Body of pancreas (tissue), 4 donors: ENCODE measurements around the gene ZSWIM1. TPM values are rescaled to one million over a fixed set of nuclear protein-coding genes. Genes with fewer than 3 reads are reported as not detected.

Source experiments
- ATAC-seq: fragments of 150-250 bp; one replicate; pipeline ENCODE4 v1.9.1; 2016
- DNase-seq, 4 donors: peaks; one replicate each; pipeline ENCODE4 v3.0.0-alpha.2; 2019
- H3K27ac ChIP-seq, 4 donors: fragments of 200-600 bp; sonication (generic); 1 replicate in 3 of 4; 2 replicates in 1 of 4; pipeline versions ENCODE4 v1.5.1 to v1.6.1; 2016 to 2019; ENCODE audit warnings: mild to moderate bottlenecking in 1 of 4, mixed read lengths in 1 of 4, moderate library complexity in 1 of 4
- H3K27me3 ChIP-seq, 2 donors: fragments of 200-600 bp; sonication (generic); one replicate each; pipeline ENCODE4 v1.6.0; 2016; ENCODE audit warnings: mild to moderate bottlenecking in 1 of 2
- H3K36me3 ChIP-seq, 2 donors: fragments of 200-600 bp; sonication (generic); replicated peaks in 1 of 2; 2 replicates each; pipeline ENCODE4 v1.5.1; 2016; ENCODE audit warnings: low read depth in 2 of 2; ENCODE audit not compliant: insufficient read depth in 1 of 2
- H3K4me1 ChIP-seq: fragments of 200-600 bp; sonication (generic); one replicate; pipeline ENCODE4 v1.6.0; 2016
- H3K4me3 ChIP-seq, 2 donors: fragments of 200-600 bp; sonication (generic); 1 replicate in 1 of 2; 2 replicates in 1 of 2; pipeline ENCODE4 v1.5.1; 2016 to 2019
- H3K9me3 ChIP-seq, 3 donors: fragments of 200-600 bp; sonication (generic); 1 replicate in 2 of 3; 2 replicates in 1 of 3; pipeline ENCODE4 v1.5.1; 2016
- POLR2A ChIP-seq, 3 donors: fragments of 450-650 bp; IDR thresholded peaks; one replicate each; pipeline ENCODE4 v1.6.1; 2016; ENCODE audit warnings: antibody characterized with exemption in 3 of 3, mild to moderate bottlenecking in 2 of 3
- WGBS, 2 donors: methylation state at CpG; one replicate each; pipeline ENCODE4 v1.1.5; 2017; 5-methylcytosine and 5-hydroxymethylcytosine counted together
- intact Hi-C: fragments of 100-400 bp; cut with DNase I; formaldehyde crosslinking; loops from one replicate; pipeline ENCODE4 v1.15.1; 2023
- total RNA-seq, 2 donors: library from RNA; depleted of rRNA; stranded (reverse); fragments of >200 nt; gene quantifications; one replicate each; pipeline ENCODE4 v1.1.0, GENCODE V29; 2016
- TF ChIP-seq, protein P1 (sequence below), 7 experiments: fragments of 450-650 bp in 4 of 7; fragments of 200-600 bp in 3 of 7; sonication (generic) in 3 of 7; IDR thresholded peaks; one replicate each; pipeline ENCODE4 v1.5.1; 2016 to 2019; ENCODE audit warnings: antibody characterized with exemption in 7 of 7

Gene ZSWIM1
- total RNA-seq, 2 donors from 2014 or later, result 5.2 to 7.6 TPM

- no peak overlapping the region for H3K4me3 ChIP-seq
- peaks cover 3 to 12% of the 10 kb centered on the region in 2 donors for H3K36me3 ChIP-seq
- no peak for DNase-seq
- no peak for ATAC-seq
- H3K9me3 ChIP-seq, result no peaks in the 10 kb centered on the region
- H3K4me1 ChIP-seq, result no peaks in the 10 kb centered on the region
- intact Hi-C loops, result no loop called here
- 94 to 95% methylated on average over 7 to 10 of the region's 10 CpGs for WGBS, 2 donors
- no peaks in the 10 kb centered on the region for H3K27me3 ChIP-seq
- H3K27ac ChIP-seq, result no peak overlapping the region
- TF ChIP-seq, protein P1, sequence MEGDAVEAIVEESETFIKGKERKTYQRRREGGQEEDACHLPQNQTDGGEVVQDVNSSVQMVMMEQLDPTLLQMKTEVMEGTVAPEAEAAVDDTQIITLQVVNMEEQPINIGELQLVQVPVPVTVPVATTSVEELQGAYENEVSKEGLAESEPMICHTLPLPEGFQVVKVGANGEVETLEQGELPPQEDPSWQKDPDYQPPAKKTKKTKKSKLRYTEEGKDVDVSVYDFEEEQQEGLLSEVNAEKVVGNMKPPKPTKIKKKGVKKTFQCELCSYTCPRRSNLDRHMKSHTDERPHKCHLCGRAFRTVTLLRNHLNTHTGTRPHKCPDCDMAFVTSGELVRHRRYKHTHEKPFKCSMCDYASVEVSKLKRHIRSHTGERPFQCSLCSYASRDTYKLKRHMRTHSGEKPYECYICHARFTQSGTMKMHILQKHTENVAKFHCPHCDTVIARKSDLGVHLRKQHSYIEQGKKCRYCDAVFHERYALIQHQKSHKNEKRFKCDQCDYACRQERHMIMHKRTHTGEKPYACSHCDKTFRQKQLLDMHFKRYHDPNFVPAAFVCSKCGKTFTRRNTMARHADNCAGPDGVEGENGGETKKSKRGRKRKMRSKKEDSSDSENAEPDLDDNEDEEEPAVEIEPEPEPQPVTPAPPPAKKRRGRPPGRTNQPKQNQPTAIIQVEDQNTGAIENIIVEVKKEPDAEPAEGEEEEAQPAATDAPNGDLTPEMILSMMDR (IDR thresholded peaks at IDR 0.05), result no peak
- TF ChIP-seq POLR2A (IDR thresholded peaks at IDR 0.05), result no peak
These were observed 39.5 kb upstream of the ZSWIM1 start for GRCh38 chr20:45841407-45842129.

DNA sequence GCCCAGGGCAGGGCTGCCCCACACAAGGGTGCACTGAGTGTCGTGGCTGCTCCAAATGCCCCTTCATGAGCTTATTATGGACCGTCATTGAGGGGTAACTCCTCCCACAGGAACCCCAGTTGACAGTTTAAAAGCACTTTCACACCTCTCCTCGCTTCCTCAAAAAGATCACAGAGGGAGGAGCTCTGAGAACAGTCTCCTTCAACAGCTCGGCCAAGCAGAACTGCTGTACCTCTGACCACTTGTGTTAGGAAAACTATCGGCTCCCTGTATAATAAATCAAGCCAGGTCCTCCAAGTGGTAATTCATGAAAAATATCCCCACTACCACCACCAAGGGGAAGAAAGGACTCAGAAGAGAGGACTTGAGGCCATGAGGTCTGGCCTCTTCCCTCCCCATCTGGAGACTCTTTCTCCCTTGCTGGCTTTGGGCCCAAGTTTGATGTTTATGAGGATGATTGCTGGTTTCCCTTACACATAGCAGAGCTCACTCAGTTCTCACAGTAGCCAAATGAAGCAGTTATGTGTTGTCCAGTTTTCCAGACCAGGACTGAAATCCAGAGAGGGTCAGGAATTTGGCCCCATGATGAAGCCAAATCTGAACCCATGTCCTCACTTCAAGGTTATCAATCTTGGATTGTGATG lies 38.7 kb upstream of the ZSWIM1 start:
- peaks cover 3 to 12% of the 10 kb centered on the region in 2 donors for H3K36me3 ChIP-seq
- TF ChIP-seq POLR2A (IDR thresholded peaks at IDR 0.05), result no peak
- TF ChIP-seq, protein P1 (IDR thresholded peaks at IDR 0.05), result no peak
- DNase-seq (peak in 1 of 4 donors; percentile 17), ATAC-seq (no peak)
- 70 to 92% methylated on average over 5 of the region's 5 CpGs for WGBS, 2 donors
- no peaks in the 10 kb centered on the region for H3K27me3 ChIP-seq
- no peaks in the 10 kb centered on the region for H3K4me1 ChIP-seq
- no peak overlapping the region for H3K27ac ChIP-seq
- H3K4me3 ChIP-seq, result no peak overlapping the region
- H3K9me3 ChIP-seq, result no peaks in the 10 kb centered on the region
- intact Hi-C loops, result no loop called here

GRCh38 chr20:45843506-45843905 lies 37.5 kb upstream of the ZSWIM1 start:
- 86% methylated on average over 11 to 14 of the region's 14 CpGs for WGBS, 2 donors
- Histone ChIP-seq H3K9me3 (no peaks in the 10 kb centered on the region), H3K4me1 (no peaks in the 10 kb centered on the region), H3K27me3 (no peaks in the 10 kb centered on the region), H3K27ac (no peak overlapping the region), H3K4me3 (no peak overlapping the region), H3K36me3 (peaks cover 3 to 16% of the 10 kb centered on the region in 2 donors)
- no peak for ATAC-seq
- TF ChIP-seq, protein P1 (IDR thresholded peaks at IDR 0.05), result no peak
- TF ChIP-seq POLR2A (IDR thresholded peaks at IDR 0.05), result no peak
- intact Hi-C loops, result no loop called here
- DNase-seq, result no peak

DNA sequence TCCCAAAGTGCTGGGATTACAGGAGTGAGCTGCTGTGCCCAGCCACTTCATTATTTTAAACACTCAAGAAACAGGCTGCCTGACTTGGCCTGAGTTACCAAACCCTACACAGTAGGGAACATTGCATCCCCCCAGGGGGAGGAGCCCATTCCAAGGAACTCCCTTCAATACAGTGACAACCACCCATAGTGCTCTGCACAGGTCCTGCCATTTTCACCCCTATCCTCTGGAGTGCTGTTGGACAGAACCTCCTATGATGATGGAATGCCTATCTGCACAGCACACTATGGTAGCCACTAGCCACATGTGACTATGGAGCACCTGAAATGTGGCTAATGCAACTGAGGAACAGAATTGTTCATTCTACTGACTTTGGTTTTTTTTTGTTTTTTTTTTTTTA lies 35.6 kb upstream of the ZSWIM1 start:
- TF ChIP-seq POLR2A (IDR thresholded peaks at IDR 0.05), result no peak
- TF ChIP-seq, protein P1 (IDR thresholded peaks at IDR 0.05), result no peak
- no peaks in the 10 kb centered on the region for H3K4me1 ChIP-seq
- H3K27ac ChIP-seq, result no peak overlapping the region
- H3K27me3 ChIP-seq, result no peaks in the 10 kb centered on the region
- H3K36me3 ChIP-seq, result peaks cover 3 to 17% of the 10 kb centered on the region in 2 donors
- DNase-seq, result no peak
- intact Hi-C loops, result no loop called here
- no peak for ATAC-seq
- no peak overlapping the region for H3K4me3 ChIP-seq
- no peaks in the 10 kb centered on the region for H3K9me3 ChIP-seq
